MM.1S (cell line): ENCODE data around the gene CDX2.

ENCODE experiments used
- CTCF ChIP-seq: fragments of 300-600 bp; sonication (generic); IDR thresholded peaks from 2 replicates; pipeline ENCODE4 v1.5.1; 2016; ENCODE audit warnings: antibody characterized with exemption, low read length, mixed read lengths
- EZH2 ChIP-seq: fragments of 300-600 bp; sonication (generic); optimal IDR thresholded peaks from 2 replicates; pipeline ENCODE3; 2017; ENCODE audit warnings: low read depth, mild to moderate bottlenecking, antibody characterized with exemption, low read length, mixed read lengths
- EZH2phosphoT487 ChIP-seq: fragments of 300-600 bp; sonication (generic); IDR thresholded peaks from 2 replicates; pipeline ENCODE4 v1.6.1; 2018; ENCODE audit warnings: antibody characterized with exemption, low read length

DNA sequence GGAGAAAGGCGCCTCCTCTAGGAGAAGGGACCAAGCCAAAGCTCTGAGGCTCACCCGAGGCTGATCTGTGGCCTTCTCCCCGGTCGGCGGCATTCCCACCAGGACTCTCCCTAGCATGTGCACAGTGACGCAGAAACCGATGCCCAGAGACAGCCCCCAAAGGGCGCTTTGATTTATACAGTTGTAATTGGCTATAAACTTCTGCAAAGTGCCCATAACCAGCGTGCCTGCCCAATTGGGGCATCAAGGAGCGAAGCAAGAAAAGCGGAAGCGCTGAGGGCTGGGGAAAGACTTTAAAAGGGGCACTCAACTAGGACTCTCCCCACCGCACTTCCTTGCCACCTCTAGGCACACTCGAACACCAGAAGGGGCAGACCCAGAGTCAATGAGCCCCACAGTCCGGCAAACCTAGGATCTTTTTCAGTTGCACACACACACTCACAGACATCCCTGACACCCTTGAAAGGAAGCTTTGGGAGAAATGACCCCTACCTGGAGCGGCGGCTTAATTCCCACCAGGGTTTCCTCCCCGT lies 1.8 kb downstream of the CDX2 start:
- no peak for TF ChIP-seq CTCF
- TF ChIP-seq EZH2: no peak
- TF ChIP-seq EZH2phosphoT487: no peak
